KOPT-K1 (cell line): ENCODE data around the gene SLC12A7.
"Not testable (repeated sequence)": the region's sequence is repeated elsewhere in the genome, so short reads cannot be mapped to it uniquely, and the experiment has no call there.

Experiments used
- H3K27ac ChIP-seq: fragments of 200-600 bp; sonication (generic); 2 replicates; pipeline ENCODE4 v1.5.1; 2016; ENCODE audit warnings: antibody characterized with exemption, mild to moderate bottlenecking, low read depth, low read length; ENCODE audit not compliant: poor library complexity, severe bottlenecking
- H3K36me3 ChIP-seq: fragments of 200-600 bp; sonication (generic); 2 replicates; pipeline ENCODE4 v1.5.1; 2017; ENCODE audit warnings: antibody characterized with exemption, mild to moderate bottlenecking, low read length, moderate library complexity; ENCODE audit not compliant: insufficient read depth
- H3K9me3 ChIP-seq: fragments of 200-600 bp; sonication (generic); 2 replicates; pipeline ENCODE4 v1.5.1; 2017; ENCODE audit warnings: antibody characterized with exemption, low read length, mild to moderate bottlenecking; ENCODE audit not compliant: insufficient read depth, poor library complexity, severe bottlenecking

SLC12A7 gene

DNA sequence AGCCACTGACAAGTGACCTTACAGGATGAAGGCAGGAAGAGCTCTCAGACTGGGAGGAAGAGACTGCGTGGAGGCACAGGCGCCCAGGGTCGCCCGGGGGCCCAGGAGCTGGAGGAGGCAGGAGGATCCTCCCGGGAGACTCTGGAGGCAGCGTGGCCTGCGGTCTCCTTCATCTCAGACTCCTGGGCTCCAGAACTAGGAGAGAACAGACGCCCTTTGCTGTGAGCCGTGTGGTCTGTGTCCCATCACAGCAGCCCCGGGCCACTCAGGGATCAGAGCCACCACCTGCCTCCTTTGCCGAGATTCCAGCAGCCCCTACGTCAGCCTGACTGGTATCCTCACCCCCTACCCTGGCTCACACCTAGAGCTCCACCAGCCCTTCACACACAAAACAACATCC is 45.2 kb downstream of the SLC12A7 start:
- no peak overlapping the region for H3K27ac ChIP-seq
- no peaks in the 10 kb centered on the region for H3K9me3 ChIP-seq
- H3K36me3 ChIP-seq: peaks cover 20% of the 10 kb centered on the region; the same call in 1 of the 2 replicates

DNA sequence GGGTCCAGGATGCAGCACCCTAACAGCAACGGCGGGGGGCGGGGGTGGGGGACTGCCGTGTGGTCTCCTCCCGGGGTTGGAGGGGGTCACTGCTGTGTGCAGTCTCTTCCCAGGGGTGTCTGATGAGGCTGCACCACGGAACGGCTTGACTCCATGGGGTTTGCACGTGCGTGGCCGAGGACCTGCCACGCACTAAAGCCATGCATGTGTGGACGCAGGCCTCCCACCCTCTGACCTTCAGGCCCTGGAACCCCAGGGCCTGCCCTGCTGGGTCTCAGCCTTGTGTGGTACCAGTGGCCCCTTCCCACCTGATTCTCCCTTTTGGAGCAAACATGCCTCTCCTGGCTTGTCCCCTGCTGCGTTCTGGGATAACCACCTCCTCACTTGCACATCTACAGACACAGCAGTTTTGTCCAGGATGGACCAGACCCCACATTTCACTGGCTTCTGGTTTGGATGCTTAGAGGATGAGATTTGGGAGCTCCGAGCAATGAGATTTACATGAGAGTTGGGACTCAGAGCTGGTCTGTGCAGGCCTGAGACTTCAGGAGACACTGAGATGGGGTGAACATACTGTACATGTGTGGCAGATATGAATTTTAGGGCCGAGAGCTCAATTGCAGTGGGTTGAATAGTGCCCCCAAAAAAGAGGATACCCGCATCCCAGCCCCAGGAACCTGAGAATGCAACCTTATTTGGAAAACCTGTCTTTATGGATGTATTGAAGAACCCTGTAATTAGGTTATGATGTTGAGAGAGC is 45.8 kb downstream of the SLC12A7 start:
- Histone ChIP-seq H3K27ac (no peak overlapping the region), H3K36me3 (peaks cover 20% of the 10 kb centered on the region; the same call in 1 of the 2 replicates), H3K9me3 (no peaks in the 10 kb centered on the region)

DNA sequence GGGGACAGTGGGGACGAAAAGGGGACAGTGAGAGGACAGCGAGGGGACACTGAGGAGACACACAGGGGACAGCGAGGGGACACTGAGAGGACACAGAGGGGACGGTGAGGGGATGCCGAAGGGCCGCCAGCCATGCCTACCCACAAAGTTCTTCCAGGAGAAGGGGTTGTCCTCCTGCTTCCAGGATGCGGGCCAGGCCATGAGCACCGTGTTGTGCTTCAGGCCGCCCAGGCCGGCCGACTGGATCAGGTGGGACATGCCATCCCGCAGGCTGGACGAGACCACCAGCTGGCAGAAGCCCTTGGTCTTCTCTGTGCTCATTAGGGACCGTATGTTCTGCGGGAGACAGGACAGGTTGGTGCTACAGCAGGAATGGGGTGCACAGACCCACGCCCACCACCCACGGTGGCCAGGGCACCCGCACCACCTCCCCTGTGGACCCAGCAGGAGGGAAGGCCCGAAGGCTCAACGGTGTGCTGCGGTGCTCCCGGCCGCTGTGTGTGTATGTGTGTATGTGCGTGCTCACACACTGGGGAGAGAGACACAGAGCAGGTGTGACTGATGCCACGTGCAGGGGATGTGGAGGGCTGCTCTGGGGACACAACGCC is 46.6 kb downstream of the SLC12A7 start:
- Histone ChIP-seq H3K9me3 (no peaks in the 10 kb centered on the region), H3K27ac (no peak overlapping the region), H3K36me3 (peaks cover 21% of the 10 kb centered on the region; the same call in 1 of the 2 replicates)

GRCh38 chr5:1064383-1065142 is 47.3 kb downstream of the SLC12A7 start:
- Histone ChIP-seq H3K9me3 (no peaks in the 10 kb centered on the region), H3K36me3 (peaks cover 27% of the 10 kb centered on the region; the same call in 1 of the 2 replicates), H3K27ac (no peak overlapping the region)

DNA sequence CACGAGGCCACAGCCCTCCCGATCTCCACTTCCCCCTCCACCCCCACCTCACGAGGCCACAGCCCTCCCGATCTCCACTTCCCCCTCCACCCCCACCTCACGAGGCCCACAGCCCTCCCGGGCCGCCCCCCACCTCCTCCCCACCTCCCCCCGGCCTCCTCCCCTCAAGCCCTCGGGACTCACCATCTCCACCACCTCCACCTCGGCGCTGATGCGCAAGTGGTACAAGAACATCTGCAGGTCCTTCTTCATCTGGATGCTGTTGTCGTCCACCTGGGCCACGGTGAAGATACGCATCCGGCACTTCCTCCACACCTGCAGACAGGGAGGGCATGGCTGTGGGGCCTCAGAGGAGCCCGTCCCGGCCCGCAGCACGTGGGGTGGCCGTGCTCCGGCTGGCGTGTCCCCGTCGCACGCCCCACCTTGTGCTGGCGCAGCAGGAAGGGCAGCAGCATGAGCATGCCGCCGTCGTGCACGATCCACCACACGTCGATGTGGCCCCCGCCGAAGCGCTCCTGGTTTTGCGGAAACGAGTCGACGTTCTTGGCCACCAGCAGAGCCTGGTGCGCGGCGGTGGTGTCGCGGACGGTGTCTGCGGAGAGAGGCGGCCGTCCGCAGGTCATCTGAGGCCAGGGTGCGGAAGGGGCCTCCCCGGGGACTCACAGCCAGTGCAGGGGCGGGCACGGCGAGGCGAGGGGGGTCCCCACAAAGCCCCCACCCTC is 48.0 kb downstream of the SLC12A7 start:
- peaks cover 30% of the 10 kb centered on the region; the same call in 1 of the 2 replicates for H3K36me3 ChIP-seq
- H3K9me3 ChIP-seq: no peaks in the 10 kb centered on the region
- H3K27ac ChIP-seq: no peak overlapping the region

DNA sequence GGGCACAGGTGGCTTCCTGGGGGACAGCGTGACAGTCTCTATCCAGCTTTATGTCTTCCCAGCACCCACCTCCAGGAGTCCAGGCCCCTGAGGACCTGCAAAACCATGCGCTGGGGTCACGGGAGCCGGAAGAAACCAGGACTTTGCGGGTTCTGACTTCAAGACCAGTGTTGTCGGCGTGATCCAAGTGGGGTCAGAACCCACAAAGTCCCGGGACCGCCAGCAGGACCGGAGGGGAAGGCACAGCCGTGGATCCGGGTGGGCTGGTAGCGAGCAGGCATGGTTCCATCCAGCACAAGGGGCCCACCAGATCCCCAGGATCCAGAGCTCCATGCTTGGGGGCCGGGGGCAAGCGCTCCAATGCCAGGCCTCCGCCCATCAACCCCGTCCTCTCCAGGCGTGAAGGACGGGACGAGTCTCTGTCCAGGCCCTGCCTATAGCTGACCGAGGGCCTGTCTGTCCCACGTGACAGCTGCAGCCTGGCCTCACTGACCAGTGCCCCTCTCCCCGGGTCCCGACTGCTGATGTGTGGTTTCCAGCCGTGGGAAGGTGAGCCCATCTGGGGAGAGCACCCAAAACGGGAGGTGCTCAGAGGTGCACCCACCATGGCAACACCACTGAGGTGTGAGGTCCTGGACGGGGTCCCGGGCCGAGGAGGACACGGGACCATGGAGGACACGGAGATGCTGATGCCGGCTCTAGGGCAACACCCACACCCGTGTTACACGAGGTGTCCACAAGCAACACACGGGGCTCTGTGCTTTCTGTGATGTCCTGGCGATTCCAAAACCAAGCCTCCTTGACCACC is 48.9 kb downstream of the SLC12A7 start:
- Histone ChIP-seq H3K9me3 (no peaks in the 10 kb centered on the region), H3K36me3 (peaks cover 35% of the 10 kb centered on the region; the same call in 1 of the 2 replicates), H3K27ac (no peak overlapping the region)

DNA sequence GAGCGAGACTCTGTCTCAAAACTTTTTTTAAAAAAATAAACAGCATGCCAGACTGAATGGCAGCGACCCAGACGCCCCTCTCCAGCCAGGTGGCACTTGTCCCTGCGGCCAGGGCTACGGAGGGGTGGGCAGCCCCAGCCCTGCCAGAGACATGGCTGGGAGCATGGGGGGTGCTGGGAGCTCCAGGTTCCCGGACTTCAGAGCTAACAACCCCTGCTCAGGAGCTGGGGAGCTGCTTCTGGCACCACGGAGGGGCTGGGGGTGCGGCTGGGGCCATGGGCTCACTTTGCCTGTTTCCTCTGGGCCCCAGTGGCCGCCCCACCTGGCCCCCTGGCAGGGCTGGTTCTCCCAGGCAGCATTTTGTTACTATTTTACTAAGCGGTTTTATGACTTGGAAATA is 49.9 kb downstream of the SLC12A7 start:
- no peak overlapping the region for H3K27ac ChIP-seq
- peaks cover 44% of the 10 kb centered on the region for H3K36me3 ChIP-seq
- H3K9me3 ChIP-seq: no peaks in the 10 kb centered on the region

GRCh38 chr5:1061292-1061691 is 50.6 kb downstream of the SLC12A7 start:
- not testable (repeated sequence) for H3K9me3 ChIP-seq, H3K27ac ChIP-seq
- H3K36me3 ChIP-seq: peaks cover 50% of the 10 kb centered on the region

DNA sequence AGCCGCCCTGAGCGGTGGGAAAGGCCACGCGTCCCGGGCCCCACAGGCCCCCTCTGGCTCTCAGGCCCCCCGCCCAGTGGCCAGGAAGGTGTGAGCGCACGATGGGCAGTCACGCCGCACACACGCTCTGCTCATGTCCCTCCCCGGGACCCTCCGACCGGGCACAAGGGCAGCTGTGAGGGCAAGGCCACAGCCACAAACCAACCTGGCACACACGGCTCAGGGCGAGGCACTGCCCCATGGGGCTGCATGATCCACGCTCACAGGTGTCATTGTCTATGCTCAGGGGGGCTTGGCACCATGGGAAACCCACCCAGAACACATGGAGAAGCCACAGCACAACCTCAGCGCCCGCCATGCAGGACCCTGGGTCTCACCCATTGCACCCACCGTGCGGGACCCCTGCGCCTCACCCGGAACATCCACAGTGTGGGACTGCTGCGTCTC is 51.3 kb downstream of the SLC12A7 start:
- Histone ChIP-seq H3K36me3 (peaks cover 57% of the 10 kb centered on the region), H3K27ac (no peak overlapping the region), H3K9me3 (no peaks in the 10 kb centered on the region)

DNA sequence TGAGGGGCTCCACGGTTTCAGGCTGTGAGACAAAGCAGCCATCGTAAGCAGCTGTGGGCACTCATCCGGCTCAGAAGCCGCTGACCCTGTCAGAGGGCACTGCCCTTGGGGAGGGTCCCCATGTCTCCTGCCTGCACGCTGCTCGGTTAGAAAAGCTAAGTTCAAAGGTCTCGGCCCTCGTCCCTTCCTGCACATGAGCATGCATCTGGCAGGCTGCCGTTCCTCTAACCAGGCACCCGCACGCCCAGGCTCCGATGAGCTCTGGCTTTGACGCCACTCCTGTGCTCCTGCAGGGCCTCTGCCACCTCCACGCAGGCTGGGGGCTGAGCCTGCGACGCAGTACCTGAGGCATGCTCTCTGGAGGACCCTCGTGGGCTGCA is 52.0 kb downstream of the SLC12A7 start:
- H3K9me3 ChIP-seq: no peaks in the 10 kb centered on the region
- peaks cover 63% of the 10 kb centered on the region for H3K36me3 ChIP-seq

GRCh38 chr5:1058988-1059883 is 52.6 kb downstream of the SLC12A7 start:
- H3K36me3 ChIP-seq: peaks cover 70% of the 10 kb centered on the region
- H3K27ac ChIP-seq: no peak overlapping the region
- H3K9me3 ChIP-seq: no peaks in the 10 kb centered on the region

More for the DNA sequence above, 52.0 kb downstream of the SLC12A7 start:
- H3K27ac ChIP-seq: no peak overlapping the region

- peaks cover 79% of the 10 kb centered on the region for H3K36me3 ChIP-seq
Measured at GRCh38 chr5:1058083-1058945, 53.5 kb downstream of the SLC12A7 start.

More at GRCh38 chr5:1058083-1058945, 53.5 kb downstream of the SLC12A7 start:
- Histone ChIP-seq H3K27ac (no peak overlapping the region), H3K9me3 (no peaks in the 10 kb centered on the region)
